IPS-NIHi11 (cell line): ENCODE results near the gene PNO1.
A peak's percentile ranks its signal among the peaks of the same experiment; 100 is the strongest.
"Not testable (repeated sequence)": the region's sequence is repeated elsewhere in the genome, so short reads cannot be mapped to it uniquely, and the experiment has no call there.

ENCODE experiments used
- DNase-seq: peaks from one replicate; pipeline ENCODE4 v3.0.0; 2012; ENCODE audit warnings: mixed read lengths, low spot score

The PNO1 gene

GRCh38 chr2:68157002-68157401 is 686 bp upstream of the PNO1 start:
- DNase-seq = peak; percentile 65

- DNase-seq = no peak
Observed at GRCh38 chr2:68158134-68158447, 403 bp downstream of the PNO1 start.

DNA sequence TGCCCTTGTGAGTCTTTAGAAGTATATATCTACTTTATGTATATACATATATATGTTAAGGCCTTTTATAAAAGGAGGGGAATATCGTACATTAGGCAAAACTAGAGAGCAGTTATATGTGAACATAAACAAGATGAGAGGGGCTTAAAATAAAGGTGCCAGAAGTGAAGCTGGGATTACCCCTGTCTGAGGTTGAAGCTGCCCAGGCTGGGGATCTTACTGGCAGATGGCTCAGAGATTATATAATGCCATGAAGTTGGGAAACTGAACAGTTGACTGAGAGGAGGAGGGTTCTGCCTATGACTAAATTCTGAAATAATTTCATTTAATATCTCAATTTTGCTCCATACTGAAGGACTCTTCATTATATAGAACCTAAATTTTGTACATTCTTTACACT is 6.0 kb downstream of the PNO1 start:
- no peak for DNase-seq

- no peak for DNase-seq
Observed at GRCh38 chr2:68167186-68167585, 9.5 kb downstream of the PNO1 start.

- DNase-seq = no peak
Observed at GRCh38 chr2:68169308-68169707, 11.6 kb downstream of the PNO1 start.

DNA sequence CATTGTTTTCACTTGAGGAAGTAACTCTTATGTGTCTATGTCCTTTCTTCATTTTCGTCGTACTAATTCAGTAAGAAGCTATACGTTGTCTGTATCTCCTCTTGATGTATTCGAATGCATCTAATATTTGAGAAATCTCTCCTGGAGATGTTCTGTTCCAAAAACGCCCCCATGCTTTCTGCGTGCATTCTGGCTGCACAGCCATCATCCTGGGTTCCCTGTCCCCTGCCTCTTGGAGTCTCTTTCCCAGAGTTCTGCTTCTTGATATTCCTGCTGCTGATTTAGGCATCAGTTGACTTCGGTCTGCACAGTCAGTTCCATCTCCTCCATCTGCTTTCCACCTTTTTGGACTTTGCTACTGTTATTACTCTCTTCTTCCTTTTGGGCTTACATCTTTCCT is 13.5 kb downstream of the PNO1 start:
- no peak for DNase-seq

DNA sequence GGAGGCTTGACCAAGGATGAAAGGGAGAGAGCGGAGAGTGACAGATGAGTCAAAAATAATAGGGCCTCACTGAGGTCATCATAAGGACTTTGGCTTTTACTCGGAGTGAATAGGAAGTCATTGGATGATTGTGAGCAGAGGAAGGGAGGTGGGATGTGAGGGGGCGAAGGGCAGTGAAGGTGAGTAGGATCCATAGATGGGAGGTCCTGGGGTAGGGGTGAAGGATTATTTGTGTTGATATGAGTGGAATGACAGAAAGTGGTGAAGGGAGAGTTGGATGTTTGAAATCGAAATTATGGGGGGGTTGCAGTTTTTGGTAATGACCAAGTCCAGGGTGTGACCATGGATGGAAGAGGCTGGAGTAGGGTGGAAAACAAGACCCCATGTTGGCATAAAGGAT is 14.0 kb downstream of the PNO1 start:
- no peak for DNase-seq

DNA sequence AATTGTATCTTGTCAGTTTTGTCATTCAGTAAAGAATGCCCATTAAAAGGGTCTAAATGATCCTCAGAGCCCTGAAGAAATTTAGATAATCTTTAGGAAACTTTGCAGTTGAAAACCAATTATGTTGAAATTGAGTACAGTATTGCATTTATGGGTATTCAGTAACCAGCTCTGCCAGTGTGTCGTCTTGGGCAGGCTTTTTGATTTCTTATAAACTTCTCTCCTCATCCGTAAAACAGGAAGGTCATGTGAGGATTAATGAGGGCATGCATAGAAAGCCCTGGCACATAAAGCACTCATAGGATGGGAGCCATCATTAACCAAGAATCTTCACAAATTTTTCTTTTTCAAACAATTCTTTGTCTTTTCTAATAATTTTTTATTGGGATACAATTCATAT is 14.8 kb downstream of the PNO1 start:
- no peak for DNase-seq

GRCh38 chr2:68172990-68173700 is 15.5 kb downstream of the PNO1 start:
- no peak for DNase-seq

DNA sequence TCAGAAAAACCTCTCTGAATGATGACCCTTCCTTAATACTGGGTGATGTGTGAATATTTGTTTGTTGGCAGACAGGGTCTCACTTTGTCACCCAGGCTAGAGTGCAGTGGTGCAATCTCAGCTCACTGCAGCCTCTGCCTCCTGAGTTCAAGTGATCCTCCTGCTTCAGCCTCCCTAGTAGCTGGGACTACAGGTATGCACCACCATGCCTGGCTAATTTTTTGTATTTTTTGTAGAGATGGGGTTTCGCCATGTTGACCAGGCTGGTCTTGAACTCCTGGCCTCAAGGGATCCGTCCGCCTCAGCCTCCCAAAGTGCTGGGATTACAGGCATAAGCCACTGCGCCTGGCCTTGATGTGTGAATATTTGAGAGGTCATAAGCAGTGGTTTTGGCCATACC is 17.5 kb downstream of the PNO1 start:
- DNase-seq = not testable (repeated sequence)

GRCh38 chr2:68176657-68177056 is 19.0 kb downstream of the PNO1 start:
- DNase-seq = no peak

DNA sequence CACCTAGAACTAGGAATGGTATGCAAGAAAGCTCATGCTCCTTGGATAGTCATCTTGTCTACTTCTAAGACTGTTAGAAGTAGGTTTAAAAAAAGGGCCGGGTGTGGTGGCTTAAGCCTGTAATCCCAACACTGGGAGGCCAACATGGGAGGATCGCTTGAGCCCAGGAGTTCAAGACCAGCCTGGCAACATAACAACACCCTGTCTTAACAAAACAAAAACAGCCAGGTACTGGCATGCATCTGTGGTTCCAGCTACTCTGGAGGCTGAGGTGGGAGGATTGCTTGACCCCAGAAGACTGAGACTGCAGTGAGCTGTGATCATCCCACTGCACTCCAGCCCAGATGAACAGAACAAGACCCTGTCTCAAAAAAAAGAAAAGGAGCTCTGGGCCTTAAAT is 19.9 kb downstream of the PNO1 start:
- DNase-seq = no peak

DNA sequence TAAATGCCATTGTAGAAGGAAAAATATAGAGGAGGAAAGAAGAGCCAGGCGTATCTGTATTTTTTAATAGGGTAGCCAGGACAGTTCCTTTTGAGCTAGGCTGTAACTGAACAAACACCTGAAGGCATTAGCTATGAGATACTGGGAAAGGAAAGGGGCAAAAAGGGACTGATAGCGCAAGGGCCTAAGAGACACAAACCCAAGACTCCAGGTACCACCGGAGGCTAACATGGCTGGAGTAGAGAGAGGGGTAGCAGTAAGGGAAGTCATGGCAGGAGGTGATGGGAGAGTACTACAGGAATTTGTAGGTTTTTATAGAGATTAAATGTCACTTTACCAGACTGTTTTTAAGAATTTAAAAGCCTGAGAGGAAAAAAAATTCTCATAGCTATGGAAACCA is 20.7 kb downstream of the PNO1 start:
- DNase-seq = no peak

GRCh38 chr2:68178954-68179627 is 21.4 kb downstream of the PNO1 start:
- DNase-seq = no peak

- no peak for DNase-seq
Observed at GRCh38 chr2:68182902-68183301, 25.2 kb downstream of the PNO1 start.

DNA sequence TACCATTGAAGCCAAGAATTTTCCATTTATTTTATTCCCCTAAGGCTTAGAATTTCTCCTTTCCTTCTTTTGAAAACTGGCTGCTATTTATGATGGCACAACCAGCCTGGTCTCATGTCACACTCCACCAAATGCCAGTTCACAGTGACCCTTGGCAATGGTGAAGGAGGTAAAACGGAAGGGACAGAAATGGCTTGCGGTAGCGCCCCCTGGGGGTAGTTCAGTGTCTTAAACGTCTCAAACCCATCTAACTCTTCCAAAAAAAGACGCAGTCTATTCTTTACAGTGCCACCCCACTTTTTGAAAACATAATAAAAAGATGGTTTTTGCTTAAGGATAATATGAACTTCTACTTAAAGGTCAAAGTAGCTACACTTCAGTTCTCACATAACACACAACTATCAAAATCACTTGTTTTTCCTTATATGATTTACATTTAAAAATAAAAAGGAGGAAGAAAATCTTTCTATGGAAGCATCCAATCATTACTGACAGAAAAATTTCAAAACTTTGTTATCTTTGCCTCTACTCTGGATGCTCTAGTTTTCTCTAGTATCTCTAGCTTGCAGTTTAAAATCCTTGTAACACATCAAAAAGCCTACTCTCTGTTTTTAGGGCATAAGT is 28.0 kb downstream of the PNO1 start:
- DNase-seq = peak; percentile 69

DNA sequence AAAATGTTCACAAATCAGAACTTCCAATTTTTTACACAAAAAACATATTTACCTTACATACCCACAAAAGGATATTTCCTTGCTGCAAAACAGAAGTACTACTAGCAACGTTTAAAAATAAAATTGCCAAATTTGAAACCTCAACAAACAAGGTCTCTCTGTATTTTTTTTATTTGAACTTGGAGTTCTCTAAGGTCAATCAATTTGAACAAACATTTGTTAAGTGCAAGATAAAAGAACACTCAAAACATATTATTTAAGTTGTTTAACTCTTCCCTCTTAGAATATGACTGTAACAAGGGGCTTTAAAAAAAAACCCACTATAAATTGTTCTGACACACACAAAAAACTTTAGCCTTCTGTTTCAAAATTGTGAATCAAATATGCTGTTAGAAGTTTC is 29.6 kb downstream of the PNO1 start:
- no peak for DNase-seq

- no peak for DNase-seq
Observed at GRCh38 chr2:68188831-68189230, 31.1 kb downstream of the PNO1 start.

GRCh38 chr2:68189991-68190784 is 32.5 kb downstream of the PNO1 start:
- no peak for DNase-seq

GRCh38 chr2:68190991-68191731 is 33.5 kb downstream of the PNO1 start:
- DNase-seq = no peak

DNA sequence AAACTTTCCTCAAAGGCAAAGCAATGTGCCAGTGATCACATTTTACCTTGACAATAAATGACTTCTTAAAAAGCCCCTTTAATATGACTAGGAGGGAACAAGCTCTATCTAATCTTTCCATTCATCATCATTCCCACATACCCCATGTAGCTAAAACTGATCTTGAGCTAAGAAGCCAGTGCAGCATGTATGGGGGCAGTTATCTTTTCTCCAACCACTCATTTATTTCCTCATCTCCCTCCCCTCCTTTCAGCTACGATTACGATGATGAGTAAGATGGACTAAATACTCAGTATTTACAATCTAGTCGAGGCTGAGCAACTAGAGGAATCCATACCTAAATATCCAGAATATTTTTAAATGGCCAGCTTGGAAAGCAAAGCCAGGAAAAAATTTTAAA is 35.5 kb downstream of the PNO1 start:
- no peak for DNase-seq

GRCh38 chr2:68193787-68194372 is 36.2 kb downstream of the PNO1 start:
- no peak for DNase-seq
